OCI-LY3 (cell line): Measurements from ENCODE around the gene HMGB1.
A peak's percentile ranks its signal among the peaks of the same experiment; 100 is the strongest.

Experiments used
- H2AFZ ChIP-seq: fragments of 200-600, 300-600 bp; shearing (Covaris generic); 2 replicates; pipeline ENCODE4 v1.6.0; 2014; ENCODE audit warnings: antibody characterized with exemption, low read depth, low read length
- H3K27ac ChIP-seq: fragments of 200-600, 300-600 bp; sonication (generic); 2 replicates; pipeline ENCODE4 v1.5.1; 2014; ENCODE audit warnings: mild to moderate bottlenecking, low read length, moderate library complexity, mixed read lengths
- H3K27me3 ChIP-seq: fragments of 200-600, 300-600 bp; sonication (generic); 2 replicates; pipeline ENCODE4 v1.6.1; 2014; ENCODE audit warnings: low read depth, low read length, mixed read lengths
- H3K36me3 ChIP-seq: fragments of 200-600, 300-600 bp; sonication (generic); replicated peaks from 2 replicates; pipeline ENCODE3; 2014; ENCODE audit warnings: low read depth, low read length, mixed read lengths
- H3K4me1 ChIP-seq: fragments of 300-600, 200-600 bp; sonication (generic); 2 replicates; pipeline ENCODE4 v1.6.1; 2014; ENCODE audit warnings: low read length, mixed read lengths
- H3K4me2 ChIP-seq: fragments of 200-600, 300-600 bp; sonication (generic); 2 replicates; pipeline ENCODE4 v1.6.1; 2014; ENCODE audit warnings: low read length, mixed read lengths
- H3K4me3 ChIP-seq: fragments of 300-600, 200-600 bp; sonication (generic); 2 replicates; pipeline ENCODE4 v1.5.1; 2014; ENCODE audit warnings: antibody characterized with exemption, mild to moderate bottlenecking, low read length, moderate library complexity
- H3K79me2 ChIP-seq: fragments of 300-600, 200-600 bp; shearing (Covaris generic); 2 replicates; pipeline ENCODE4 v1.6.1; 2014; ENCODE audit warnings: mild to moderate bottlenecking, low read length, mixed read lengths
- H3K9ac ChIP-seq: fragments of 300-600, 200-600 bp; shearing (Covaris generic); 2 replicates; pipeline ENCODE4 v1.6.0; 2014; ENCODE audit warnings: mild to moderate bottlenecking, low read length, moderate library complexity
- H3K9me3 ChIP-seq: fragments of 200-600, 300-600 bp; shearing (Covaris generic); 2 replicates; pipeline ENCODE4 v1.6.1; 2014; ENCODE audit warnings: low read length, mixed read lengths; ENCODE audit not compliant: insufficient read depth
- H4K20me1 ChIP-seq: fragments of 200-600, 300-600 bp; sonication (generic); 2 replicates; pipeline ENCODE4 v1.6.1; 2016; ENCODE audit warnings: low read length, mixed read lengths; ENCODE audit not compliant: insufficient read depth
- CTCF ChIP-seq: fragments of 200-600, 300-600 bp; sonication (generic); IDR thresholded peaks from 2 replicates; pipeline ENCODE4 v1.5.1; 2014; ENCODE audit warnings: antibody characterized with exemption, low read length, low read depth
- EZH2phosphoT487 ChIP-seq: fragments of 200-600 bp; shearing (Covaris generic); IDR thresholded peaks from 2 replicates; pipeline ENCODE4 v1.6.1; 2018; ENCODE audit warnings: antibody characterized with exemption, mixed run types, low read depth

The HMGB1 gene

DNA sequence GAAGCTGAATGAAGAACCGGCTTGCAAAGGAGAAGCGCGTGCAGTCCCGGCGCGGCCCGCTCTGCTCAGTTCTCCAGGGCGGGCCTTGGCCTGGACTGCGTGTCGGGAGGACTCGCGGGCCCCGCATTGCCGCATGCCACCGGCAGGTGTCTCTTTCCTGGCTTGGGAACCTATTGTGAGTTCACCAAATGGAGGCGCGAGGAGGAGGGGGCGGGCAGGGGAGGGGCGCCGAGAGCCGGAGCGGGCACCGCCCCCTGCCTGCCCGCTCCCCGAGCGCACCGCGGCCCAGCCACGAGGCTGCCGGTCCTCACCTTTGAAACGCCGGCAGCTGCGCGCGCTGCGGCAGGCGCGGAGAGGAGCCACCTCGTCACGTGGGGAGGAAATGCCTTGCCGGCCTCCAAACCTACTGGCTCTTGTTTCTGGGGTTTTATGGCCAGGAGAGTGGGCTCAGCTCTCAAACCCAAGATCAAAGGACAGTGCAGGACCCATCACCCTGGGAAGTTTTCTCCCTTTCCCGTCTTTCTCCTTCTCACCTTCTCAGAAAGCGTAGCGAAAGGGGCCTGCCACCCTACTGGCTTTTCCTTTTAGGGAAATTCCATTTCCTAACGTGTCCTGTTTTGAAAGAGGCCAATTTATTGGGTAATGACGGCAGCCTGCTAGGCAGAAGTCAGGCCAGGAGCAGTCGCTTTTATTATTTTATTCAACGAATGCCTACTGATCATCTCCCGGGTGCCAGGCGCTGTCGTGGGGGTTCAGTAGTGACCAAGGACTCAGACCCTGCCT is 57.2 kb downstream of the HMGB1 start:
- Histone ChIP-seq H3K4me2 (peak overlapping the region; percentile 69), H3K4me3 (peak overlapping the region; percentile 39), H3K9me3 (no peaks in the 10 kb centered on the region), H3K27me3 (peaks cover 38% of the 10 kb centered on the region), H3K4me1 (0 out of 2 replicates have a peak, but pooled peaks cover 3% of the 10 kb centered on the region), H4K20me1 (no peaks in the 10 kb centered on the region), H2AFZ (peak overlapping the region; percentile 66; the same call in 1 of the 2 replicates), H3K9ac (no peak overlapping the region; the same call in 1 of the 2 replicates), H3K79me2 (no peaks in the 10 kb centered on the region), H3K27ac (no peak overlapping the region), H3K36me3 (no peaks in the 10 kb centered on the region)
- TF ChIP-seq CTCF (peak; percentile 46), EZH2phosphoT487 (no peak)

DNA sequence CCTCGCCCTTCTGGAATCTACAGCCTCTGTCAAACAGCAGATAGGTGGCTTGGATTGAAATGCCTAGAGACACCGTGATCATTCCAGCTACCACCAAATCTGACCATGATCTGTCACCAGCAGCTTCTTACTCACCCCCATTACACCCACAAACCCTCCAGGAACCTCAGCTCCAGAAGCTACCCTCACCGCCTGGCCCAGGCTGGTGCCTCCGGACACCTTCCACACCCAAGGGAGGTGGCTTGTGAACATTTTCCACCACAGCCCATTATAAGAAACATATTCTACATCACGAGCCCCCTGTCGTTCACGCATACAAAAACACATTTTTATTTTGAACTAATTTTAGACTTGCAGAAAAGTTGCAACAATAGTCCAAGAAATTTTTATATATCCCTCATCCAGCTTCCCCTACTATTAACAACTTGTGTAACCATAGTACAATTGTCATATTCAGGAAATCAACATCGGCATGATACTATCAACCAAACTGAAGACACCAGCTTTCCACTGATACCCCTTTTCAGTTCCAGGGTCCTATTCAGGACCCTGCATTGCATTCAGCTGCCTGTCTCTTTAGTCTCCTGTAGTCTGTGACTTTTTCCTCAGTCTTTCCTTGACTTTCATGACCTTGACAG is 58.8 kb downstream of the HMGB1 start:
- H2AFZ ChIP-seq, result no peak overlapping the region

More for the DNA sequence above, 58.8 kb downstream of the HMGB1 start:
- no peaks in the 10 kb centered on the region for H3K79me2 ChIP-seq
- H3K27ac ChIP-seq, result no peak overlapping the region
- H4K20me1 ChIP-seq, result no peaks in the 10 kb centered on the region
- H3K9me3 ChIP-seq, result no peaks in the 10 kb centered on the region
- H3K27me3 ChIP-seq, result peaks cover 43% of the 10 kb centered on the region
- TF ChIP-seq CTCF, result no peak
- TF ChIP-seq EZH2phosphoT487, result no peak
- H3K4me1 ChIP-seq, result 0 out of 2 replicates have a peak, but pooled peaks cover 3% of the 10 kb centered on the region
- no peak overlapping the region for H3K4me2 ChIP-seq
- H3K9ac ChIP-seq, result no peak overlapping the region
- H3K36me3 ChIP-seq, result no peaks in the 10 kb centered on the region
- no peak overlapping the region for H3K4me3 ChIP-seq
